Mesodermal cell (in vitro differentiated cells): ENCODE measurements around the gene HIPK2. TPM values are rescaled to one million over a fixed set of nuclear protein-coding genes. Genes with fewer than 3 reads are reported as not detected.

Source experiments
- H3K27ac ChIP-seq: 2 replicates; pipeline ENCODE4 v1.7.0; 2013; ENCODE audit warnings: mild to moderate bottlenecking, low read depth, low read length, moderate library complexity; ENCODE audit not compliant: severe bottlenecking
- H3K36me3 ChIP-seq: 2 replicates; pipeline ENCODE4 v1.7.1; 2013; ENCODE audit warnings: mild to moderate bottlenecking, low read length, moderate library complexity; ENCODE audit not compliant: control insufficient read depth, insufficient read depth
- H3K4me1 ChIP-seq: one replicate; pipeline ENCODE4 v1.7.1; 2013; ENCODE audit warnings: mild to moderate bottlenecking, low read length; ENCODE audit not compliant: insufficient read depth, control insufficient read depth, poor library complexity, severe bottlenecking
- H3K4me3 ChIP-seq: 2 replicates; pipeline ENCODE4 v1.7.0; 2013; ENCODE audit warnings: low read length, control low read depth, mild to moderate bottlenecking; ENCODE audit not compliant: insufficient read depth, poor library complexity, severe bottlenecking; ENCODE audit errors: extremely low read depth
- H3K9me3 ChIP-seq: 2 replicates; pipeline ENCODE4 v1.7.1; 2013; ENCODE audit warnings: mild to moderate bottlenecking, low read length, moderate library complexity; ENCODE audit not compliant: control insufficient read depth
- WGBS, 2 experiments: methylation state at CpG; one replicate each; pipeline ENCODE4 v1.1.5; 2013; ENCODE audit warnings: missing lambda C conversion rate in 2 of 2; ENCODE audit not compliant: insufficient coverage in 2 of 2; 5-methylcytosine and 5-hydroxymethylcytosine counted together
- polyA plus RNA-seq, 2 experiments: library from polyadenylated mRNA; stranded (reverse); fragments of 50-300 nt; gene quantifications; one replicate each; pipeline ENCODE4 v1.2.3, GENCODE V29; 2013

Gene HIPK2
- 19.7 TPM for polyA plus RNA-seq (2013, experiment 1 of 2)
- polyA plus RNA-seq (2013, experiment 2 of 2), result 15.8 TPM

GRCh38 chr7:139777948-139778841 lies at the start of gene HIPK2:
Gene HIPK2 (minus strand): TSS chr7:139777998. CDS start chr7:139777623, 375 bp downstream.
- Histone ChIP-seq H3K9me3 (no peaks in the 10 kb centered on the region), H3K4me1 (peaks cover 13% of the 10 kb centered on the region), H3K27ac (peak within 1 kb of the TSS; percentile 77), H3K4me3 (peak within 1 kb of the TSS; percentile 82), H3K36me3 (peaks cover 4% of the 10 kb centered on the region)
- 1% methylated on average over 35 to 83 of the region's 96 CpGs for WGBS, 2 experiments

DNA sequence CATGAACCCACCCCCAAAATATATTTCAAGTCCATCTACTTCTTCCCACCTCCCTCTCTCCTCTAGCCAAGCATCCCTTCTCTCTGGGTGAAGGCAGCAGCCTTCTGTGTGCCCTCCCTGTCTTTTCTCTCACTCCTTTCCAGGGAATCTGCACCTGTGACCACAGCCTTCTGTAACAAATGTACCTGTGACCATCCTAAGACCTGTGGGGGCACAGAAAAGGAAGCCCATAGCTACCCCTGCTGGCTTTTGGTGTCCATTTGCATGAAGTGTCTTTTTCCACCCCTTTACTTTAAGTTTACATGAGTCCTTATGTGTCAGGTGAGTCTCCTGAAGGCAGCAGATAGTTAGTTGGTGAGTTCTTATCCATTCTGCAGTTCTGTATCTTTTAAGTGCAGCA lies 49.2 kb upstream of the HIPK2 start:
- no peak overlapping the region for H3K4me3 ChIP-seq
- peaks cover 2% of the 10 kb centered on the region for H3K4me1 ChIP-seq
- no peak overlapping the region for H3K27ac ChIP-seq
- no peaks in the 10 kb centered on the region for H3K36me3 ChIP-seq
- no peaks in the 10 kb centered on the region for H3K9me3 ChIP-seq

- whole genome bisulfite sequencing, 2 experiments, result 76 to 85% methylated on average over 4 to 7 of the region's 9 CpGs
- Histone ChIP-seq H3K36me3 (no peaks in the 10 kb centered on the region), H3K9me3 (no peaks in the 10 kb centered on the region), H3K4me1 (peaks cover 2% of the 10 kb centered on the region), H3K4me3 (no peak overlapping the region), H3K27ac (no peak overlapping the region)
These were observed 48.0 kb upstream of the HIPK2 start for GRCh38 chr7:139825666-139826290.

- no peak overlapping the region for H3K4me3 ChIP-seq
- H3K36me3 ChIP-seq, result no peaks in the 10 kb centered on the region
- WGBS, 2 experiments, result 92 to 93% methylated on average over 6 of the region's 8 CpGs
- H3K9me3 ChIP-seq, result no peaks in the 10 kb centered on the region
- peaks cover under 1% of the 10 kb centered on the region for H3K4me1 ChIP-seq
- no peak overlapping the region for H3K27ac ChIP-seq
These were observed 46.2 kb upstream of the HIPK2 start for GRCh38 chr7:139823959-139824521.

GRCh38 chr7:139822855-139823254 lies 45.1 kb upstream of the HIPK2 start:
- Histone ChIP-seq H3K36me3 (no peaks in the 10 kb centered on the region), H3K4me1 (no peaks in the 10 kb centered on the region), H3K4me3 (no peak overlapping the region), H3K27ac (no peak overlapping the region), H3K9me3 (no peaks in the 10 kb centered on the region)
- WGBS, 2 experiments, result 92 to 94% methylated on average over 9 of the region's 9 CpGs

GRCh38 chr7:139821349-139822105 lies 43.7 kb upstream of the HIPK2 start:
- Histone ChIP-seq H3K4me3 (no peak overlapping the region), H3K9me3 (no peaks in the 10 kb centered on the region), H3K27ac (no peak overlapping the region), H3K36me3 (no peaks in the 10 kb centered on the region), H3K4me1 (no peaks in the 10 kb centered on the region)
- 92 to 95% methylated on average over 13 of the region's 14 CpGs for WGBS, 2 experiments

- Histone ChIP-seq H3K4me3 (no peak overlapping the region), H3K27ac (no peak overlapping the region), H3K9me3 (no peaks in the 10 kb centered on the region), H3K4me1 (no peaks in the 10 kb centered on the region), H3K36me3 (no peaks in the 10 kb centered on the region)
- WGBS, 2 experiments, result 90 to 91% methylated on average over 2 to 4 of the region's 4 CpGs
These were observed 42.3 kb upstream of the HIPK2 start for GRCh38 chr7:139820089-139820488.

- Histone ChIP-seq H3K4me1 (no peaks in the 10 kb centered on the region), H3K4me3 (no peak overlapping the region), H3K27ac (no peak overlapping the region), H3K36me3 (no peaks in the 10 kb centered on the region), H3K9me3 (no peaks in the 10 kb centered on the region)
- 88 to 91% methylated on average over 8 to 9 of the region's 10 CpGs for WGBS, 2 experiments
These were observed 39.5 kb upstream of the HIPK2 start for GRCh38 chr7:139817249-139817648.

GRCh38 chr7:139813689-139814088 lies 35.9 kb upstream of the HIPK2 start:
- Histone ChIP-seq H3K27ac (no peak overlapping the region), H3K4me3 (no peak overlapping the region), H3K4me1 (no peaks in the 10 kb centered on the region), H3K36me3 (no peaks in the 10 kb centered on the region), H3K9me3 (no peaks in the 10 kb centered on the region)
- 86% methylated on average over 1 to 2 of the region's 2 CpGs for WGBS, 2 experiments

GRCh38 chr7:139813151-139813550 lies 35.4 kb upstream of the HIPK2 start:
- H3K4me1 ChIP-seq, result no peaks in the 10 kb centered on the region
- H3K9me3 ChIP-seq, result no peaks in the 10 kb centered on the region
- H3K4me3 ChIP-seq, result no peak overlapping the region
- 95 to 100% methylated on average over 1 to 6 of the region's 6 CpGs for WGBS, 2 experiments
- H3K27ac ChIP-seq, result no peak overlapping the region
- H3K36me3 ChIP-seq, result no peaks in the 10 kb centered on the region
